PC-3 (cell line): ENCODE results near the gene CDK1. TPM values are rescaled to one million over a fixed set of nuclear protein-coding genes. Genes with fewer than 3 reads are reported as not detected.

ENCODE experiments used
- ATAC-seq: fragments of 200-7000 bp; cut with Tn5 transposase; 2 replicates; pipeline ENCODE4 v1.9.1; 2020; ENCODE audit warnings: mild to moderate bottlenecking, moderate library complexity
- BruUV-seq: library from RNA; stranded (reverse); fragments of 400-500 nt; replicated peaks from 2 replicates; lab custom pipeline; 2021; lab: Mats Ljungman, UMichigan
- CTCF ChIA-PET: fragments of 300-600 bp; sonication (Branson Sonifier 250); formaldehyde crosslinking; loops from one replicate; lab custom pipeline; 2022; ENCODE audit warnings: antibody characterized with exemption; lab: Charles Lee
- POLR2A ChIA-PET: fragments of 300-600 bp; sonication (Branson Sonifier 250); formaldehyde crosslinking; loops from one replicate; lab custom pipeline; 2022; ENCODE audit warnings: antibody characterized with exemption; ENCODE audit not compliant: unreplicated experiment; lab: Charles Lee
- DNase-seq: peaks from one replicate; pipeline ENCODE4 v3.0.0-alpha.2; 2015
- H2AFZ ChIP-seq: fragments of 300-600 bp; sonication (generic); 2 replicates; pipeline ENCODE4 v1.6.0; 2016; ENCODE audit warnings: antibody characterized with exemption, low read length
- H3F3A ChIP-seq: fragments of 300-600 bp; sonication (generic); one replicate; pipeline ENCODE4 v1.6.0; 2017; ENCODE audit warnings: antibody characterized with exemption, low read length, control low read depth, mild to moderate bottlenecking; ENCODE audit not compliant: unreplicated experiment
- H3K27ac ChIP-seq: fragments of 300-600 bp; sonication (generic); 2 replicates; pipeline ENCODE4 v1.5.1; 2016; ENCODE audit warnings: mild to moderate bottlenecking, low read length
- H3K27me3 ChIP-seq: fragments of 300-600 bp; sonication (generic); 2 replicates; pipeline ENCODE4 v1.6.1; 2016; ENCODE audit warnings: low read length, mixed read lengths
- H3K36me3 ChIP-seq: fragments of 300-600 bp; sonication (generic); 2 replicates; pipeline ENCODE4 v1.6.1; 2016; ENCODE audit warnings: low read depth, mixed run types, low read length, mixed read lengths
- H3K4me1 ChIP-seq: fragments of 300-600 bp; sonication (generic); 2 replicates; pipeline ENCODE4 v1.5.1; 2016; ENCODE audit warnings: low read length; ENCODE audit not compliant: insufficient read depth
- H3K4me2 ChIP-seq: fragments of 300-600 bp; sonication (generic); 2 replicates; pipeline ENCODE4 v1.6.0; 2016; ENCODE audit warnings: low read length
- H3K4me3 ChIP-seq: fragments of 300-600 bp; sonication (generic); 2 replicates; pipeline ENCODE4 v1.5.1; 2016; ENCODE audit warnings: mild to moderate bottlenecking, low read length, mixed read lengths
- H3K79me2 ChIP-seq: fragments of 300-600 bp; sonication (generic); 2 replicates; pipeline ENCODE4 v1.6.1; 2017; ENCODE audit warnings: low read length, mixed read lengths
- H3K9ac ChIP-seq: fragments of 300-600 bp; sonication (generic); 2 replicates; pipeline ENCODE4 v1.6.0; 2016; ENCODE audit warnings: mild to moderate bottlenecking, low read length
- H3K9me2 ChIP-seq: fragments of 300-600 bp; sonication (generic); replicated peaks from 2 replicates; pipeline ENCODE4 v1.6.1; 2016; ENCODE audit warnings: mixed run types, low read length, mixed read lengths
- H3K9me3 ChIP-seq: fragments of 300-600 bp; sonication (generic); 2 replicates; pipeline ENCODE4 v1.6.1; 2016; ENCODE audit warnings: low read length, mixed read lengths
- H4K20me1 ChIP-seq: fragments of 300-600 bp; sonication (generic); 2 replicates; pipeline ENCODE4 v1.6.1; 2016; ENCODE audit warnings: low read length, mixed read lengths
- CTCF ChIP-seq: fragments of 300-600 bp; sonication (generic); conservative IDR thresholded peaks from 2 replicates; pipeline ENCODE4 v1.5.1; 2017; ENCODE audit warnings: antibody characterized with exemption, low read depth, mild to moderate bottlenecking, low read length
- EZH2 ChIP-seq: fragments of 300-600 bp; sonication (generic); IDR thresholded peaks from one replicate; pipeline ENCODE4 v1.6.1; 2017; ENCODE audit warnings: antibody characterized with exemption, mild to moderate bottlenecking, low read length; ENCODE audit not compliant: unreplicated experiment
- EZH2phosphoT487 ChIP-seq: fragments of 300-600 bp; sonication (generic); IDR thresholded peaks from 2 replicates; pipeline ENCODE4 v1.6.1; 2018; ENCODE audit warnings: mild to moderate bottlenecking, antibody characterized with exemption, low read length, borderline replicate concordance
- intact Hi-C: fragments of 100-400 bp; cut with micrococcal nuclease; formaldehyde crosslinking; loops from 2 replicates; pipeline ENCODE4 v1.9.0; 2023
- total RNA-seq: library from RNA; depleted of rRNA; stranded (reverse); fragments of >200 nt; gene quantifications from 2 replicates; pipeline ENCODE4 v1.2.3, GENCODE V29; 2014

Gene CDK1
- total RNA-seq, 1 experiment from 2014 or later = 202 TPM

DNA sequence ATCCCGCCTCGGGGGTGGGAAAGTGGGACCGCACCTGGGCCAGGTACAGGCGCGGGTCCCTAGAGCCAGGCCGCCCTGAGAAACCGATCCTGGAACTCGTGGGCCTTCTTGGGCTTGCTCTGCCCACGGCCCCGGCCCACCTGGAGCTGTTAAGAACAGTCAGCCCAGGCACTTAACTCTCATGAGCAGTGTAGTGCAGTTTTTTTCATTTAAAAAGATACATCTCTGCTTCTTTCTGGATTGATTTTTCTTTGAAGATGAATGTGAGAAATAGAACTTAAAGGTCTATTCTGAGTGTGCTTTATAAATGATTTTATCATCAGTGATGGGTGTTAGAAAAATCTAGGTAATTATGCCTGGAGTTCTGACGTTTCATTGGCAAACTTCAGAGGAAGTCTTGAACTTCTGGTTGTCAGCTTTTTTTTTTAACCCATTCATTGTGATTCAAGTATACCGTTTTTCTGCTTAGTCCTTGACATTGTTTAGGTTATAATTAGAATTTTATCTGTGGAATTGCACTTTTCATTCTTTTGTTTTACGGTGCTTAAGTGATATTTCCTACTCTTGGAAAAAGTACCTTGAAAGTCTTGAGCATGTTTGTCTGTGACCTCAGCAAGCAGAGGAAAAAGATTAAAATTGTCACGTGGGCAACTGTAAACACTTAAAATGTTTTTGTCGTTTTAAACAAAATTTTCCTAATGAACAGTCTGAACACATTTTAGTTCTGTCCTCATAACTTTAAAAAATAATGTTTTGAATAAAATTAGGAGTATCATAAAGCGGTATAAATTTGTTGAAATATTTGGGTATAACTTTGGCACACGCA, 906 bp downstream of the CDK1 start:
- CTCF ChIA-PET = interaction anchor here (0.7 kb wide), 1 partner anchor 129 kb away, joined by 7 read pairs; no protein-coding TSS in a partner anchor
- no peaks in the 10 kb centered on the region for H3K27me3 ChIP-seq
- peaks cover 59% of the 10 kb centered on the region for H3K79me2 ChIP-seq
- H3K9ac ChIP-seq = peak overlapping the region; percentile 89
- H3K9me3 ChIP-seq = no peaks in the 10 kb centered on the region
- H3F3A ChIP-seq = no peaks in the 10 kb centered on the region
- intact Hi-C loops = no loop called here
- H2AFZ ChIP-seq = peak overlapping the region; percentile 74
- no peaks in the 10 kb centered on the region for H3K9me2 ChIP-seq
- DNase-seq = peak; percentile 51
- peaks cover 46% of the 10 kb centered on the region for H4K20me1 ChIP-seq
- H3K4me2 ChIP-seq = peak overlapping the region; percentile 90
- POLR2A ChIA-PET = no interaction called here
- TF ChIP-seq EZH2phosphoT487 (no peak), CTCF (no peak), EZH2 (no peak)
- peak; percentile 21; the same call in 1 of the 2 replicates for ATAC-seq
- peak overlapping the region; percentile 51 for H3K27ac ChIP-seq
- H3K4me3 ChIP-seq = peak overlapping the region; percentile 73
- H3K4me1 ChIP-seq = peaks cover 38% of the 10 kb centered on the region
- peaks cover 44% of the 10 kb centered on the region for H3K36me3 ChIP-seq
- BruUV-seq = TSS peak; percentile 38

GRCh38 chr10:60781661-60782060, 3.4 kb downstream of the CDK1 start:
- POLR2A ChIA-PET = no interaction called here
- peaks cover 84% of the 10 kb centered on the region for H3K79me2 ChIP-seq
- H3K36me3 ChIP-seq = peaks cover 69% of the 10 kb centered on the region
- H3K4me3 ChIP-seq = peak overlapping the region; percentile 73
- DNase-seq (no peak), ATAC-seq (no peak)
- H3K9me2 ChIP-seq = no peaks in the 10 kb centered on the region
- no peak overlapping the region for H2AFZ ChIP-seq
- no peaks in the 10 kb centered on the region for H3F3A ChIP-seq
- no peak overlapping the region; the same call in 1 of the 2 replicates for H3K9ac ChIP-seq
- peak overlapping the region; percentile 90 for H3K4me2 ChIP-seq
- H3K9me3 ChIP-seq = no peaks in the 10 kb centered on the region
- no peak overlapping the region for H3K27ac ChIP-seq
- H3K4me1 ChIP-seq = peaks cover 38% of the 10 kb centered on the region
- peaks cover 63% of the 10 kb centered on the region for H4K20me1 ChIP-seq
- TF ChIP-seq EZH2phosphoT487 (no peak), EZH2 (no peak), CTCF (no peak)
- CTCF ChIA-PET = no interaction called here
- no TSS peak for BruUV-seq
- intact Hi-C loops = loop anchor here (5.0 kb wide), 1 partner anchor 314 kb away; no protein-coding TSS in a partner anchor
- H3K27me3 ChIP-seq = no peaks in the 10 kb centered on the region

- Histone ChIP-seq H3K4me1 (peaks cover 33% of the 10 kb centered on the region), H2AFZ (no peak overlapping the region), H3K9me3 (no peaks in the 10 kb centered on the region), H3K36me3 (peaks cover 97% of the 10 kb centered on the region), H3F3A (no peaks in the 10 kb centered on the region), H3K4me2 (no peak overlapping the region), H3K4me3 (no peak overlapping the region), H4K20me1 (peaks cover 87% of the 10 kb centered on the region), H3K27me3 (no peaks in the 10 kb centered on the region), H3K9ac (no peak overlapping the region), H3K27ac (no peak overlapping the region), H3K79me2 (peaks cover 100% of the 10 kb centered on the region), H3K9me2 (no peaks in the 10 kb centered on the region)
- ATAC-seq (no peak), DNase-seq (no peak)
- CTCF ChIA-PET = interaction anchor here (0.6 kb wide), 1 partner anchor 11 kb away, joined by 4 read pairs; no protein-coding TSS in a partner anchor
- TF ChIP-seq EZH2phosphoT487 = no peak
- TF ChIP-seq EZH2 = no peak
- no peak for TF ChIP-seq CTCF
- POLR2A ChIA-PET = no interaction called here
- intact Hi-C loops = loop anchor here (5.0 kb wide), 1 partner anchor 317 kb away; no protein-coding TSS in a partner anchor
- no TSS peak for BruUV-seq
These were observed 6.4 kb downstream of the CDK1 start for GRCh38 chr10:60784641-60785040.
